NCI-H2171 (cell line): ENCODE data around the gene NUSAP1.
"Not testable (repeated sequence)": the region's sequence is repeated elsewhere in the genome, so short reads cannot be mapped to it uniquely, and the experiment has no call there.

Source experiments
- DNase-seq: peaks from one replicate; lab custom pipeline; 2025; lab: John Stamatoyannopoulos, UW

Gene NUSAP1, protein sequence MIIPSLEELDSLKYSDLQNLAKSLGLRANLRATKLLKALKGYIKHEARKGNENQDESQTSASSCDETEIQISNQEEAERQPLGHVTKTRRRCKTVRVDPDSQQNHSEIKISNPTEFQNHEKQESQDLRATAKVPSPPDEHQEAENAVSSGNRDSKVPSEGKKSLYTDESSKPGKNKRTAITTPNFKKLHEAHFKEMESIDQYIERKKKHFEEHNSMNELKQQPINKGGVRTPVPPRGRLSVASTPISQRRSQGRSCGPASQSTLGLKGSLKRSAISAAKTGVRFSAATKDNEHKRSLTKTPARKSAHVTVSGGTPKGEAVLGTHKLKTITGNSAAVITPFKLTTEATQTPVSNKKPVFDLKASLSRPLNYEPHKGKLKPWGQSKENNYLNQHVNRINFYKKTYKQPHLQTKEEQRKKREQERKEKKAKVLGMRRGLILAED

GRCh38 chr15:41332194-41333025 lies at the start of gene NUSAP1, which contains the start of gene OIP5:
TSS of gene NUSAP1 (plus strand) at chr15:41332881. CDS start at chr15:41332958, 77 bp downstream.
TSS of gene OIP5 (minus strand) at chr15:41332591. CDS start at chr15:41332561, 30 bp downstream.
- DNase-seq, result peak; percentile 100

- not testable (repeated sequence) for DNase-seq
Observed at GRCh38 chr15:41282980-41283652, 49.6 kb upstream of the NUSAP1 start.

DNA sequence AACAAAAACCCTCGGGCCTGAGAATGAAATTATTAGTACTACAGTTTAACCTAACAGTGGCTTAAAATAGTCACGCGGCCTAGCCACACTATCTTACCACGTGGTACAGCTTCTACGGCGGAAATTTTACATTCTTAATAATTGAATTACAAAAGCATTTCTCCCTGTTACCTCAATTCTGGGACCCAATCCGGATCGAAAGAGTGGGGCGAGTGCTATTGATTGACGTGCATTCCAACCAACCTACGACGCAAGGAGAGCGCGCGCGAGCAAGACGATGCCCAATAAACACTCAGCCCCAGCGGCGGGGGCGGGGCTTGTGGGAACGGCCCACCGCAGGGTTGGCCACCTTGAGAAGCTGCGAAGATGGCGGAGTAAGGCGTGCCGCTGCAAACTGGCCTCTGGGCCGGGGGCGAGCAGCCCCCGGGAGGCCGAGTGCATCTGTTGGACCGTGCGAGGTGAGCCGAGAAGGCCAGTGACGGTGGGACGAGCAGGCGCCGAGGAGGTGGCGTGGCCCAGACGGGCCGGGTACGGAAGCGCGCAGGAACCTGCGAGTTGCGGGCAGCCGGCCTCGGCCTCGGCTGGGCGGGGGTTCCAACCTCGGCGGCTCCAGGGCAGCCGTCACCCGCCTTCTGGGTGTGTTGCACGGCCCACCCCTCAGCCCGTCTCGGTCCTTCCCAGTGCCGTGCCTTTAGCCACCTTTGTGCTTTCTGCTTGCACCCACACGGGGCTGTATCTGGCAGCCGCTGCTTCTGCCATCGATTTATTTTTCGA lies 48.8 kb upstream of the NUSAP1 start:
- peak; percentile 98 for DNase-seq

- DNase-seq, result peak; percentile 12
Observed at GRCh38 chr15:41284427-41285177, 48.1 kb upstream of the NUSAP1 start.

GRCh38 chr15:41285285-41285684 lies 47.4 kb upstream of the NUSAP1 start:
- no peak for DNase-seq

DNA sequence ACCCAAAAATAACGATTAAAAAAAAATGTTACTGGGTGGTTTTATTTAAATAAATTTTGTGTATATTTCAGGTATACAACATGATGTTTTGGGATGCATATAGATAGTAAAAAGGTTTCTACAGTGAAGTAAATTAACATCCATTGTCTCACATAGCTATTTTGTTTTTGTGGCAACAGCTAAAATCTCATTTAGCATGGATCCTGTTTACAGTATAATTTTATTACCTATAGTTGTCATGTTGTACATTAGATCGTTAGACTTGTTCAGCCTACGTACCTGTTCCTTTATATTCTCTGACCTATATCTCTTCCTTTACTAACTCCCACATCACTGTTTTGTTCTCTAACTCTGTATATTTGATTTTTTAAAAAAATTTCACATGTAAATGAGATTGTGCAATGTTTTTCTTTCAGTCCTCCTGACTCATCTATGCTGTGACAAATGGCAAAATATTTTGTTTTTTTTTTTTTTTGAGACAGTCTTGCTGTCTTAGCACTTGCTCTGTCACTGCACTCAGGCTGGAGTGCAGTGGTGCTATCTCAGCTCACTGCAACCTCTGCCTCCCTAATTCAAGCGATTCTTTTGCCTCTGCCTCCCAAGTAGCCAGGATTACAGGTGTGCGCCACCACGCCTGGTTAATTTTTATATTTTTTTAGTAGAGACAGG lies 45.9 kb upstream of the NUSAP1 start:
- no peak for DNase-seq

GRCh38 chr15:41288464-41288863 lies 44.2 kb upstream of the NUSAP1 start:
- DNase-seq, result no peak

DNA sequence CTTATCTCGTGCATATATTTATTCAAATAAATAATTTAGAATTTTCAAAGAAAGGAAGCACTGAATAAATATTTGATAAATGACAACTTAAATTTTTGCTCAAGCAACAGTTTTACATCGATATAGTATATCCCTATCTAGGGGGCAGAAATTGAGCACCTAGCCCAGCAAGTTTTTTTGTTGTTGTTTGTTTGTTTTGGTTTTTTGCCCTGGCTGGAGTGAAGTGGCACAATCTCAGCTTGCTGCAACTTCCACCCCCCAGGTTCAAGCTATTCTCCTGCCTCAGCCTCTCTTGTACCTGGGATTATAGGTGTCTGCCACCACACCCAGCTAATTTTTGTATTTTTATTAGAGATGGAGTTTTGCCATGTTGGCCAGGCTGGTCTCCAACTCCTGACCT lies 42.7 kb upstream of the NUSAP1 start:
- DNase-seq, result no peak

- DNase-seq, result no peak
Observed at GRCh38 chr15:41291065-41291631, 41.5 kb upstream of the NUSAP1 start.

- no peak for DNase-seq
Observed at GRCh38 chr15:41292521-41292920, 40.2 kb upstream of the NUSAP1 start.

GRCh38 chr15:41301139-41301538 lies 31.5 kb upstream of the NUSAP1 start:
- not testable (repeated sequence) for DNase-seq

- no peak for DNase-seq
Observed at GRCh38 chr15:41301587-41301986, 31.1 kb upstream of the NUSAP1 start.

DNA sequence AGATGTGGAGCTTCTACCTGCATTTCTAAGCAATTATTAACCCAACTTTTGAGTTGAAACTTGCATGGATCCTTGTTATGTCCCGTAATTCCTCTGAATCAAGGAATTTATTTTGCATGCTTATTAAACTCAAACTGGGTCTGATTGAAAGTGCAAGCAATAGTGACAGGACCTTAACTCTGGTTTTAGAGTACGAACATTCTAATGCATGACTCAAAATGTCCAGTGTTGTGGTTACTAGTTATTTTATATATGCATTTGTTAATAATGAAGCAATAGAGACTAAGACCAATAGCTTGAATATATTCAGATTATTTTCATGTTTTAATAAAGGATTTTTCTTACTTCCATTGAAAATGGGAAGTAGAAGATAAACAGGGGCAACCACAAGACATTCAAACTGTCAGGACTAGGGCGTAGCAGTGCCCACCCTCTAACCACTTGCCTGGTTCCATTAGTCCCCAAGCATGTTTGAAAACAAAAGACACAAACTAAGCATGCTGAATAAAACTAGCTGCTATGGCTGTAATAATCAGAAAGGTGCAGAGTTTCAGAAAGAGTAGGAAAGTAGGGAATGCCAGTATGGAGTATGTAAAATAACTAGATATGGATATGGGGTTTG lies 28.4 kb upstream of the NUSAP1 start:
- no peak for DNase-seq

DNA sequence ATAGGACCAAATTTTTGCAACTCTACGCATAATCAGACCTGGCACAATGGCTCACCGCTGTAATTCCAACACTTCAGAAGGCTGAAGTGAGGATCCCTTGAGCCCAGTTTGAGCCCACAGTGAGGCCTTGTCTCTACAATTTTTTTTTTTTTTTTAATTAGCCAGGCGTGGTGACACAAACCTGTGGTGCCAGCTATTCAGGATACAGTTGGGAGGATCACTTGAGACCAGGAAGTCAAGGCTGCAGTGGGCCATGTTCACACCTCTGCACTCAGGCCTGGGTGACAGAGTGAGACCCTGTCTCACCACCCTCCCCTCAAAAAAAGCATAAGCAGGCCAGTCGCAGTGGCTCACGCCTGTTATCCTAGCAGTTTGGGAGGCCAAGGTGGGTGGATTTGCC lies 25.0 kb upstream of the NUSAP1 start:
- no peak for DNase-seq

- DNase-seq, result no peak
Observed at GRCh38 chr15:41309226-41309905, 23.3 kb upstream of the NUSAP1 start.

DNA sequence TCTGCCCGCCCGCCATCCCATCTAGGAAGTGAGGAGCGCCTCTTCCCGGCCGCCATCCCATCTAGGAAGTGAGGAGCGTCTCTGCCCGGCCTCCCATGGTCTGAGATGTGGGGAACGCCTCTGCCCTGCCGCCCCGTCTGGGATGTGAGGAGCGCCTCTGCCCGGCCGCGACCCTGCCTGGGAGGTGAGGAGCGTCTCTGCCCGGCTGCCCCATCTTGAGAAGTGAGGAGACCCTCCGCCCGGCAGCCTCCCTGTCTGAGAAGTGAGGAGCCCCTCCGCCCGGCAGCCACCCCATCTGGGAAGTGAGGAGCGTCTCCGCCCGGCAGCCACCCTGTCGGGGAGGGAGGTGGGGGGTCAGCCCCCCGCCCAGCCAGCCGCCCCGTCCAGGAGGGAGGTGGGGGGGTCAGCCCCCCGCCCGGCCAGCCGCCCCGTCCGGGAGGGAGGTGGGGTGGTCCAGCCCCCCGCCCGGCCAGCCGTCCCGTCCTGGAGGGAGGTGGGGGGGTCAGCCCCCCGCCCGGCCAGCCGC lies 11.8 kb upstream of the NUSAP1 start:
- not testable (repeated sequence) for DNase-seq

GRCh38 chr15:41323611-41324010 lies 9.1 kb upstream of the NUSAP1 start:
- DNase-seq, result no peak

DNA sequence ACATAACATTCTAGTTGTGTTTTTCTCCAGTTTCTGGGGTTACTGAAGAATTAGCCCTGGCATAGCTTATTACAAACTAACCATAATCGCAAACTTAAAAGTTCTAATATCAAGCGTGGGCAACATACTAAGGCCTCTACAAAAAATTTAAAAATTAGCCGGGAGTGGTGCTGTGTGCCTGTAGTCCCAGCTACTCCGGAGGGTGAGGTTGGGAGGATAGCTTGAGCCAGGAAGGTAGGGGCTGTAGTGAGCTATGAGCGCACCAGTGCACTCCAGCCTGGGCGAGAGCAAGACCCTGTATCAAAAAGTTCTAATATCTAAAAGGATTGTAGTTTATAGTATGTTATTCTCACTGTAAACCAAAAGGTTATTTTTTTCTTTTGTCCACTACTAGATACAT lies 1.4 kb upstream of the NUSAP1 start:
- DNase-seq, result no peak

- DNase-seq, result no peak
Observed at GRCh38 chr15:41331833-41332193, 868 bp upstream of the NUSAP1 start.
